Measurements from ENCODE around the gene GLA. TPM values are rescaled to one million over a fixed set of nuclear protein-coding genes. Genes with fewer than 3 reads are reported as not detected.

Gene GLA
- polyA plus RNA-seq, 1 donor from 2014 or later, result 17.9 TPM

DNA sequence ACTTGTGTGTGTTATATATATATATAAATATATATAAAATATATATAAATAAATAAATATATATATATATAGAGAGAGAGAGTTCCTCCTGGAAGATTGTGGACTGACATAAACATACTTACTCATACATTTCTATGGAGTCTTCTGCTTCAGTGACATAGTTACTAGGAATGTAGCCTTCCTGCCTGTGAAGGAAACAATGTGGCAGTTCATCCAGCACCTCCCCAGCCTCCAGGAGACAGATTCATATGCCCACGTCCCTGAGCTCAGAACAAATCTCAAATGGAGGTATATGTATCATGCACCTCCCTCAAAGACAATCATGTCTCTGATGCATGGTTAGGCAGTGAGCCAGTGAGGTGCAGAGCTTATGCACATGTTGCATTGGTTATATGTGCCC lies 47.8 kb downstream of the GLA start:
- no peak overlapping the region for H3K4me3 Mint-ChIP-seq
- H3K4me1 Mint-ChIP-seq, result peaks cover 0 to 13% (median 7%) of the 10 kb centered on the region in 3 donors
- H3K27me3 Mint-ChIP-seq, result no peaks in the 10 kb centered on the region
- no peak overlapping the region for H3K27ac Mint-ChIP-seq
- no peaks in the 10 kb centered on the region for H3K9me3 Mint-ChIP-seq
- peaks cover 7% of the 10 kb centered on the region for H3K36me3 Mint-ChIP-seq

DNA sequence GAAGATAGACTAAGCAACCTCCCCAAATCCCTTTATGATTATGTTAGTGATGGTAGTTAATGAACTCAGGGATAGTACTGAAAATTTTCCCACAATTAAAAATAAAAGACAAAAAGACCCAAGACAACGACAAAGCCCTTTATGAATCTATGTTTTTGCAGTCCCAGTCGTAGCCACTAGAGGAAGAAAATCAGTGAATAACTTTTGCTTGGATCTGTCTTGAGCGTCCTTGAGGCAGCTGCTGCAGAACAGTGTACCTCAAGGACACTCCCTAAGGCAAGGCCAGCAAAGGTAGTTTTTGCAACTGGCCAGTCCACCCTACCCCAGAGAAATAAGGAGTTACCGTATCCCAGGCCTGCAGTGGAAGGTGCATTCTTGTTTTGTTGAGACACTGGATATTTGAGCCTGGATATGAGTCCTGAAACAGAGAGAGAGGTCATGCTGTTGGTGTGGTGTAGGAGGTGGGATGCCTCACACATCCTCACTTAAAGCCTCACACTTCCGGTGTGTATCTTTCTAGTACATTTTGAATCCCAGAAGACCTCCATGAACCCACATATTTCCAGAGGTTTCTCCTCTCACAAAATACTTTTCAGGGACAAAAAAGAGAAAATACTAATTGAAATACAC lies 50.4 kb downstream of the GLA start:
- Mint-ChIP-seq H3K4me1 (peaks cover 0 to 13% (median 4%) of the 10 kb centered on the region in 3 donors), H3K9me3 (no peaks in the 10 kb centered on the region), H3K36me3 (peaks cover 9% of the 10 kb centered on the region), H3K27ac (peak overlapping the region in 1 of 3 donors; percentile 53), H3K4me3 (no peak overlapping the region), H3K27me3 (no peaks in the 10 kb centered on the region)

- Mint-ChIP-seq H3K27me3 (no peaks in the 10 kb centered on the region), H3K4me3 (peak overlapping the region; percentile 89 to 96 (median 95)), H3K27ac (peak overlapping the region; percentile 88 to 94 (median 89)), H3K36me3 (peaks cover 4% of the 10 kb centered on the region), H3K4me1 (peaks cover 6 to 12% (median 12%) of the 10 kb centered on the region in 3 donors), H3K9me3 (no peaks in the 10 kb centered on the region)
Measured at GRCh38 chrX:101349193-101349562, 58.5 kb downstream of the GLA start.

DNA sequence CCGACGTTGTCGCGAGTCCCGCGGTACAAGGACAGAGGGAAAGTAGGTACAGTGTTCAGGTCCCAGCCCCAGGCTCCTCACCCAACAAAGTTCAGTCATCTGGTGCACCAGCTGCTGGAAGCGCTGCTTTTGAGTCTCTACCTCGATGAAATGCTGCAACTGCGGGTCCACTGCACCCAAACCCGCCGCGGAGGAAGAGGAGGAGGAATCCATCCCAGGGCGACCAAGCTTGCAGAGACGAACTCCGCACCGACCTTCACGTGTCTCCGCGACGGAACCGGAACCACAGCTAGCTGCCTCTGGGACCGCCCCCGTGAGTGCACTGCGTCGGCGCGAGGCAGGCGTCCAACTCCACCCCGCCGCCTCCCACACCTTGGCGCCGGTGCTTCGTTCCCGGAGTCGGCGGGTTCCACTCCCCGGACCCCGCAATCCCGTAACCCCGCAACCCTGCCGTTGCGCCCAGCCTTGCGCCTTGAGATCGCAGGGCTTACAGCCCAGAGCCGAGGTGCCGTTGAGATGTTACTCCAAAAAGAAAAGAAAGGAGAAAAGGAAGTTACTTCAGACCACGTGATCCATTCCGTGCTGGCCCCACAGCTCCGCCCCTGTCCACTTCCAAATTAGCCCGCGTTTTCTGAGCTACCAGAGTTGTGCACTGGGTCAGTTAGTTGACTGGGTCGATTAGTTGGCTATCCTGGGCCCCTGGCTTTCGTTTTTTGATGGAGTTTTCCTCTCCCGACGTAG lies 59.1 kb downstream of the GLA start, which contains the start of gene TIMM8A:
TIMM8A (minus strand) TSS at position 291 of the 741 bp plus-strand sequence; CDS start at position 213, 78 bp downstream.
- H3K36me3 Mint-ChIP-seq, result peaks cover 3% of the 10 kb centered on the region
- no peaks in the 10 kb centered on the region for H3K27me3 Mint-ChIP-seq
- peak within 1 kb of the TSS; percentile 88 to 94 (median 89) for H3K27ac Mint-ChIP-seq
- H3K9me3 Mint-ChIP-seq, result no peaks in the 10 kb centered on the region
- H3K4me1 Mint-ChIP-seq, result peaks cover 6 to 12% (median 12%) of the 10 kb centered on the region in 3 donors
- peak within 1 kb of the TSS; percentile 89 to 96 (median 95) for H3K4me3 Mint-ChIP-seq

DNA sequence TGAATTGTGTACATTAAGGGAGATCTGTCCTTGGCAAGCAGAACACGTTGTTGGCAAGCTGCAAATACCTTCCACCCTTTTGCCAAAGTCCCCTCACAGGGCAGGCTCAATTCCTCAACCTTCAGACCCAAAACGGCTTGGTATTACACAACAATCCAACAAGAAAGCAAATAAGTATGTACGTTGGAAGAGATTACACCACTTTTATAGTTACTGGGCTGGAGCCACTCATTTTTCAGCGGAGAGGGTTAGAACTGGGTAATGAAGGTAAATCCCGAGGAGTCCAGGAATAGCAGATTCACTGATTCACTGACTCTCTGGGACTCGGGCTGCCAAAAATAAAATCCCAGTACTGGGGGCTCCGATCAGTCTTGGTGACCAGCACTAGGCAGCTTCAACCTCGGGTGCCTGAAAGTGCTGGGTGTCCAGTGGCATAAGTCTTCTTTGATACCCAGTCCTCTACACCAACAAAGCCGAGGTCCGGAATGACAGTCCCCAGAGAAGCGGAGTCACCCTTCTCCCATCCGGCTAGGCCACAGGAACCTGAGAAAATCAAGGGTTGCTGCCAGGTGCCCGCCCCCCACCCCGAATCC lies 59.8 kb downstream of the GLA start:
- peak overlapping the region; percentile 88 to 94 (median 89) for H3K27ac Mint-ChIP-seq
- H3K9me3 Mint-ChIP-seq, result no peaks in the 10 kb centered on the region
- peaks cover 6 to 12% (median 12%) of the 10 kb centered on the region in 3 donors for H3K4me1 Mint-ChIP-seq
- peaks cover 3% of the 10 kb centered on the region for H3K36me3 Mint-ChIP-seq
- H3K4me3 Mint-ChIP-seq, result peak overlapping the region; percentile 89 to 96 (median 95)
- no peaks in the 10 kb centered on the region for H3K27me3 Mint-ChIP-seq

Other genes with a start within 250 kb of the GLA start
- gene DRP2, start 188.1 kb downstream of the GLA start, polyA plus RNA-seq, result not detected
- gene TAF7L, start 116.6 kb downstream of the GLA start, polyA plus RNA-seq, result not detected
- 6.7 TPM for gene TIMM8A, start 59.2 kb downstream of the GLA start, polyA plus RNA-seq
- 113 TPM for gene BTK, start 21.7 kb downstream of the GLA start, polyA plus RNA-seq
- 2,145 TPM for gene RPL36A, start 16.9 kb downstream of the GLA start, polyA plus RNA-seq
- gene HNRNPH2, start 297 bp upstream of the GLA start, polyA plus RNA-seq, result 74.2 TPM
- not detected for gene ARMCX4, start 77.5 kb upstream of the GLA start, polyA plus RNA-seq
- not detected for gene ARMCX1, start 142.6 kb upstream of the GLA start, polyA plus RNA-seq
- 57.4 TPM for gene ARMCX6, start 210.1 kb upstream of the GLA start, polyA plus RNA-seq
- gene ARMCX3, start 215.2 kb upstream of the GLA start, polyA plus RNA-seq, result 19.9 TPM